ENCODE measurements around the gene ABHD14A. TPM values are rescaled to one million over a fixed set of nuclear protein-coding genes. Genes with fewer than 3 reads are reported as not detected.
A peak's percentile ranks its signal among the peaks of the same experiment; 100 is the strongest.

Gene ABHD14A
- polyA plus RNA-seq, 1 of the 3 experiments (the other 2 are of a cell fraction), result 31.5 TPM

- TF ChIP-seq USF1 (IDR thresholded peaks at IDR 0.05; ENCODE audit: borderline replicate concordance, low read depth) (no peak), NFIC (IDR thresholded peaks at IDR 0.05; ENCODE audit: borderline replicate concordance) (no peak), GATA2 (CRISPR knock-in tag; IDR thresholded peaks at IDR 0.05) (peak; percentile 40; the same call in 1 of the 2 replicates), PBX3 (IDR thresholded peaks at IDR 0.05) (no peak), EZH2phosphoT487 (IDR thresholded peaks at IDR 0.05; ENCODE audit: borderline replicate concordance, low read depth) (no peak), TAF1 (IDR thresholded peaks at IDR 0.05; ENCODE audit: borderline replicate concordance, low read depth, low read length) (no peak), ELF1 (IDR thresholded peaks at IDR 0.05) (no peak), RCOR1 (IDR thresholded peaks at IDR 0.05; ENCODE audit: low read length) (no peak), RXRA (IDR thresholded peaks at IDR 0.05; ENCODE audit: borderline replicate concordance, low read depth) (no peak), SIN3A (IDR thresholded peaks at IDR 0.05; ENCODE audit: borderline replicate concordance, low read depth, low read length) (no peak), SMC3 (IDR thresholded peaks at IDR 0.05; ENCODE audit: low read depth, low read length) (no peak), TEAD4 (IDR thresholded peaks at IDR 0.05; ENCODE audit: borderline replicate concordance, insufficient read depth) (no peak), ZBTB33 (IDR thresholded peaks at IDR 0.05; ENCODE audit: borderline replicate concordance, low read depth) (no peak), YY1 (IDR thresholded peaks at IDR 0.05; ENCODE audit: low read depth) (no peak), RAD21 (IDR thresholded peaks at IDR 0.05; ENCODE audit: low read length) (no peak)
These were observed 6.6 kb upstream of the ABHD14A start (continued) for GRCh38 chr3:51968170-51968775.

- 98% methylated on average over 4 of the region's 6 CpGs for WGBS (ENCODE audit: low lambda C conversion rate)
- Histone ChIP-seq H3K36me3 (replicated peaks in 1 of 2; ENCODE audit: control insufficient read depth in 1 of 2, insufficient read depth in 2 of 2, low read length in 1 of 2) (no peaks in the 10 kb centered on the region), H3K9ac (no peak overlapping the region), H3K4me2 (peak overlapping the region; percentile 91), H3K27ac (ENCODE audit: low read depth in 2 of 2, low read length in 1 of 2) (peak overlapping the region in 1 of 2 experiments; percentile 97; a peak in 3 of 4 replicates), H3F3A (replicated peaks; ENCODE audit: insufficient read depth) (peaks cover 12% of the 10 kb centered on the region), H3K4me1 (ENCODE audit: control insufficient read depth in 1 of 2, insufficient read depth in 2 of 2, low read depth in 1 of 2, low read length in 1 of 2) (peaks cover 5 to 62% of the 10 kb centered on the region in 2 experiments; a peak in 3 of 4 replicates), H3K4me3 (ENCODE audit: low read depth in 2 of 2, low read length in 1 of 2) (peak overlapping the region in 1 of 2 experiments; percentile 74; a peak in 2 of 4 replicates), H2AFZ (ENCODE audit: low read depth) (no peak overlapping the region), H3K27me3 (ENCODE audit: insufficient read depth) (no peaks in the 10 kb centered on the region), H3K79me2 (ENCODE audit: insufficient read depth) (peaks cover 45% of the 10 kb centered on the region), H3K9me3 (no peaks in the 10 kb centered on the region), H4K20me1 (ENCODE audit: insufficient read depth) (no peaks in the 10 kb centered on the region), H3K9me2 (no peaks in the 10 kb centered on the region)
- CTCF ChIA-PET, result interaction anchor here (0.9 to 4.8 kb wide), 7 partner anchors 8 to 27 kb away, joined by 3 to 27 read pairs (median 5); partner anchors contain the start of genes ACY1, PARP3 and RRP9
- POLR2A ChIA-PET, result interaction anchor here (0.8 to 3.9 kb wide), 5 partner anchors 14 to 36 kb away, joined by 3 to 20 read pairs (median 7); partner anchors contain the start of genes ACY1, PARP3, RPL29 and RRP9
- TF ChIP-seq MAX (IDR thresholded peaks at IDR 0.05; ENCODE audit: low read depth) (no peak), RCOR1 (IDR thresholded peaks at IDR 0.05; ENCODE audit: low read length) (no peak), IRF3 (IDR thresholded peaks at IDR 0.05; ENCODE audit: low read depth, low read length) (no peak), RXRA (IDR thresholded peaks at IDR 0.05; ENCODE audit: borderline replicate concordance, low read depth) (no peak)
- DNase-seq, result no peak
These were observed 5.8 kb upstream of the ABHD14A start for GRCh38 chr3:51968883-51969678.

Data from SK-N-SH (cell line).